ENCODE data around the gene LARP1.
"Not testable (repeated sequence)": the region's sequence is repeated elsewhere in the genome, so short reads cannot be mapped to it uniquely, and the experiment has no call there.

DNA sequence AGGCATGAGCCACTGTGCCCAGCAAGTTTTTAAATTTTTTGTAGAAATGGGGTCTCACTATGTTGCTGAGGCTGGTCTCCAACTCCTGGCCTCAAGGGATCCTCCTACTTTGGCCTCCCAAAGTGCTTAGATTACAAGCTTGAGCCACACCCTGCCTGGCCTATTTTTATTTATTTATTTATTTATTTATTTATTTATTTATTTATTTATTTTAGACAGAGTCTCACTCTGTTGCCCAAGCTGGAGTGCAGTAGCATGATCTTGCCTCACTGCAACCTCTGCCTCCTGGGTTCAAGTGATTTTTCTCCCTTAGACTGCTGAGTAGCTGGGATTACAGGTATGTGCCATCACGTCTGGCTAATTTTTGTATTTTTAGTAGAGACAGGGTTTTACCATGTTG is 18.8 kb upstream of the LARP1 start:
- TF ChIP-seq POLR2AphosphoS5 (IDR thresholded peaks at IDR 0.05): not testable (repeated sequence)
- TF ChIP-seq, protein P1, sequence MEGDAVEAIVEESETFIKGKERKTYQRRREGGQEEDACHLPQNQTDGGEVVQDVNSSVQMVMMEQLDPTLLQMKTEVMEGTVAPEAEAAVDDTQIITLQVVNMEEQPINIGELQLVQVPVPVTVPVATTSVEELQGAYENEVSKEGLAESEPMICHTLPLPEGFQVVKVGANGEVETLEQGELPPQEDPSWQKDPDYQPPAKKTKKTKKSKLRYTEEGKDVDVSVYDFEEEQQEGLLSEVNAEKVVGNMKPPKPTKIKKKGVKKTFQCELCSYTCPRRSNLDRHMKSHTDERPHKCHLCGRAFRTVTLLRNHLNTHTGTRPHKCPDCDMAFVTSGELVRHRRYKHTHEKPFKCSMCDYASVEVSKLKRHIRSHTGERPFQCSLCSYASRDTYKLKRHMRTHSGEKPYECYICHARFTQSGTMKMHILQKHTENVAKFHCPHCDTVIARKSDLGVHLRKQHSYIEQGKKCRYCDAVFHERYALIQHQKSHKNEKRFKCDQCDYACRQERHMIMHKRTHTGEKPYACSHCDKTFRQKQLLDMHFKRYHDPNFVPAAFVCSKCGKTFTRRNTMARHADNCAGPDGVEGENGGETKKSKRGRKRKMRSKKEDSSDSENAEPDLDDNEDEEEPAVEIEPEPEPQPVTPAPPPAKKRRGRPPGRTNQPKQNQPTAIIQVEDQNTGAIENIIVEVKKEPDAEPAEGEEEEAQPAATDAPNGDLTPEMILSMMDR (IDR thresholded peaks at IDR 0.05): not testable (repeated sequence)

All from upper lobe of left lung (tissue), 4 donors.